Breast epithelium (tissue), 3 donors: ENCODE results near the gene CEACAM6.

Experiments
- POLR2A ChIP-seq: fragments of 450-650 bp; IDR thresholded peaks from one replicate; pipeline ENCODE4 v1.6.1; 2016; ENCODE audit warnings: antibody characterized with exemption, mild to moderate bottlenecking, moderate library complexity
- POLR2AphosphoS5 ChIP-seq, 3 donors: sonication (generic); formaldehyde crosslinking; IDR thresholded peaks; one replicate each; pipeline ENCODE4 v1.6.1; 2017; ENCODE audit warnings: antibody characterized with exemption in 3 of 3
- TF ChIP-seq, protein P1 (sequence below), 3 donors: fragments of 450-650 bp; IDR thresholded peaks; one replicate each; pipeline ENCODE4 v1.5.1; 2016 to 2017; ENCODE audit warnings: antibody characterized with exemption in 3 of 3, mild to moderate bottlenecking in 3 of 3, moderate library complexity in 3 of 3

DNA sequence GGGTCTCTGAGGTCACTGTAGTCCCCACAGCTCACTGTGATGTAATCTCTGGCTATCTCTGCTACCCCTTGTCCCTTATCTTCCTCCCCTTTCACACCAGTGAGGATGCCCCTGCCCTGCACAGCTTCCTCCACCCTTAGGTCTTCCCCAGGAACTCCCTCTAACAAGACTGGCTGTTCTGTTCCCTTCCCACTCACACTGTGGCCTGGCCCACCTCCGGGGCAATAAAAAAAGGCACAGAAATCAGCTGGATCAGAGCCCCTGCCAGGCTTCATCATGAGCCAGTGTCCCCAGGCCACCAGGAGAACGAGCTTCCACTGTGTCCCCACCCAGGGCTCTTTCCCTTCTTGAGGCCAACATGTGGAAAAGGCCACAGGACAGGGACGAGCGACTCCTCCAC is 45.7 kb downstream of the CEACAM6 start:
- TF ChIP-seq, protein P1, sequence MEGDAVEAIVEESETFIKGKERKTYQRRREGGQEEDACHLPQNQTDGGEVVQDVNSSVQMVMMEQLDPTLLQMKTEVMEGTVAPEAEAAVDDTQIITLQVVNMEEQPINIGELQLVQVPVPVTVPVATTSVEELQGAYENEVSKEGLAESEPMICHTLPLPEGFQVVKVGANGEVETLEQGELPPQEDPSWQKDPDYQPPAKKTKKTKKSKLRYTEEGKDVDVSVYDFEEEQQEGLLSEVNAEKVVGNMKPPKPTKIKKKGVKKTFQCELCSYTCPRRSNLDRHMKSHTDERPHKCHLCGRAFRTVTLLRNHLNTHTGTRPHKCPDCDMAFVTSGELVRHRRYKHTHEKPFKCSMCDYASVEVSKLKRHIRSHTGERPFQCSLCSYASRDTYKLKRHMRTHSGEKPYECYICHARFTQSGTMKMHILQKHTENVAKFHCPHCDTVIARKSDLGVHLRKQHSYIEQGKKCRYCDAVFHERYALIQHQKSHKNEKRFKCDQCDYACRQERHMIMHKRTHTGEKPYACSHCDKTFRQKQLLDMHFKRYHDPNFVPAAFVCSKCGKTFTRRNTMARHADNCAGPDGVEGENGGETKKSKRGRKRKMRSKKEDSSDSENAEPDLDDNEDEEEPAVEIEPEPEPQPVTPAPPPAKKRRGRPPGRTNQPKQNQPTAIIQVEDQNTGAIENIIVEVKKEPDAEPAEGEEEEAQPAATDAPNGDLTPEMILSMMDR (IDR thresholded peaks at IDR 0.05): no peak
- TF ChIP-seq POLR2AphosphoS5 (IDR thresholded peaks at IDR 0.05): no peak
- TF ChIP-seq POLR2A: no peak
